NB4 (cell line): ENCODE measurements around the gene UPF3A.
"Not testable (repeated sequence)": the region's sequence is repeated elsewhere in the genome, so short reads cannot be mapped to it uniquely, and the experiment has no call there.

Experiments used
- DNase-seq: peaks from one replicate; pipeline ENCODE4 v3.0.0; 2010; ENCODE audit warnings: low read depth
- H3K4me3 ChIP-seq: one replicate; pipeline ENCODE4 v1.5.1; 2011; ENCODE audit warnings: mild to moderate bottlenecking, low read depth, low read length, moderate library complexity
- MYC ChIP-seq: IDR thresholded peaks from 2 replicates; pipeline ENCODE4 v1.6.1; 2011; ENCODE audit warnings: low read depth, low read length
- POLR2A ChIP-seq: IDR thresholded peaks from 2 replicates; pipeline ENCODE4 v1.6.1; 2011; ENCODE audit warnings: mild to moderate bottlenecking; ENCODE audit not compliant: insufficient read length; ENCODE audit errors: extremely low read depth
- TF ChIP-seq, protein P1 (sequence below): IDR thresholded peaks from 2 replicates; pipeline ENCODE4 v1.6.1; 2011; ENCODE audit warnings: low read depth, low read length
- TF ChIP-seq, protein P2 (sequence below): IDR thresholded peaks from one replicate; pipeline ENCODE4 v1.5.1; 2012; ENCODE audit warnings: low read depth, low read length

The UPF3A gene

DNA sequence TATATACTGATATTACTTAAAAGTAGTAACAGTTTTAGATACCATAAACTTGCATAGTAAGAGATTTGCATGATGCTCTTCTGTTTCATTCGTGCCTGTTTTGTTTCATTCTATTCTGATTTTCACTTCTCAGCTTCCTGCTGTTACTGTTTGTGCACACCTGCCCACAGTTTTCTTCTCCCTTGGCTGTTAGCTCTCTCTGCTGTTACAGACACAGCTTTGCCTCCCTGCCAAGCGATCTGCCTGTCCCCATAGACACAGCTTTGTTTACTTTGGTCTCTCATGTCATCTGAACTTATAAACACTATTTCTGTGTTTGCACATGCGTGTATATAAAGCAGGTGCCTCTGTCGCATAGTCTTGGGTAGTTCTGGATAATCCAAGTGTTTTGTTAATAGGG is 21.4 kb upstream of the UPF3A start:
- H3K4me3 ChIP-seq: no peak overlapping the region
- DNase-seq: no peak
- no peak for TF ChIP-seq MYC
- no peak for TF ChIP-seq POLR2A
- TF ChIP-seq, protein P1, sequence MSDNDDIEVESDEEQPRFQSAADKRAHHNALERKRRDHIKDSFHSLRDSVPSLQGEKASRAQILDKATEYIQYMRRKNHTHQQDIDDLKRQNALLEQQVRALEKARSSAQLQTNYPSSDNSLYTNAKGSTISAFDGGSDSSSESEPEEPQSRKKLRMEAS: no peak
- TF ChIP-seq, protein P2, sequence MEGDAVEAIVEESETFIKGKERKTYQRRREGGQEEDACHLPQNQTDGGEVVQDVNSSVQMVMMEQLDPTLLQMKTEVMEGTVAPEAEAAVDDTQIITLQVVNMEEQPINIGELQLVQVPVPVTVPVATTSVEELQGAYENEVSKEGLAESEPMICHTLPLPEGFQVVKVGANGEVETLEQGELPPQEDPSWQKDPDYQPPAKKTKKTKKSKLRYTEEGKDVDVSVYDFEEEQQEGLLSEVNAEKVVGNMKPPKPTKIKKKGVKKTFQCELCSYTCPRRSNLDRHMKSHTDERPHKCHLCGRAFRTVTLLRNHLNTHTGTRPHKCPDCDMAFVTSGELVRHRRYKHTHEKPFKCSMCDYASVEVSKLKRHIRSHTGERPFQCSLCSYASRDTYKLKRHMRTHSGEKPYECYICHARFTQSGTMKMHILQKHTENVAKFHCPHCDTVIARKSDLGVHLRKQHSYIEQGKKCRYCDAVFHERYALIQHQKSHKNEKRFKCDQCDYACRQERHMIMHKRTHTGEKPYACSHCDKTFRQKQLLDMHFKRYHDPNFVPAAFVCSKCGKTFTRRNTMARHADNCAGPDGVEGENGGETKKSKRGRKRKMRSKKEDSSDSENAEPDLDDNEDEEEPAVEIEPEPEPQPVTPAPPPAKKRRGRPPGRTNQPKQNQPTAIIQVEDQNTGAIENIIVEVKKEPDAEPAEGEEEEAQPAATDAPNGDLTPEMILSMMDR: no peak

DNA sequence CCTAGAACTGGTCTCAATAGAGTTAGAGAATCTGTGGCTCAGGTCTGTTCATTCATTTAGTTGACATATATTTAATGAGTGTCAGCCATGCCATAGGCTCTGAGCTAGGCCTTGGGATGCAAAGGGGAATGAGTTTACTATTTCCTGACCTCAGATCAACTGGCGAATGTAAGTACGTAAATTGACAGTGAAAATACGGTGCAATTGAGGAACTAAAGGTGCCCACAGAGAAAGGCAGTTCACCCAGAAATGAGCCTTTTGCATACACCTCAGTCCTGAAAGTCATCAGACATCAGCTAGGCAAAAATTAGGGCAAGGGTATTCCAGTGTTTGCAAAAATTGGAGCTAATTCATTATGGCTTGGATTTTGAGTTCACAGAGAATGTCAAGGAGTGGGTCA is 20.6 kb upstream of the UPF3A start:
- no peak overlapping the region for H3K4me3 ChIP-seq
- DNase-seq: no peak
- no peak for TF ChIP-seq MYC
- TF ChIP-seq POLR2A: no peak
- TF ChIP-seq, protein P2: no peak
- TF ChIP-seq, protein P1: no peak

DNA sequence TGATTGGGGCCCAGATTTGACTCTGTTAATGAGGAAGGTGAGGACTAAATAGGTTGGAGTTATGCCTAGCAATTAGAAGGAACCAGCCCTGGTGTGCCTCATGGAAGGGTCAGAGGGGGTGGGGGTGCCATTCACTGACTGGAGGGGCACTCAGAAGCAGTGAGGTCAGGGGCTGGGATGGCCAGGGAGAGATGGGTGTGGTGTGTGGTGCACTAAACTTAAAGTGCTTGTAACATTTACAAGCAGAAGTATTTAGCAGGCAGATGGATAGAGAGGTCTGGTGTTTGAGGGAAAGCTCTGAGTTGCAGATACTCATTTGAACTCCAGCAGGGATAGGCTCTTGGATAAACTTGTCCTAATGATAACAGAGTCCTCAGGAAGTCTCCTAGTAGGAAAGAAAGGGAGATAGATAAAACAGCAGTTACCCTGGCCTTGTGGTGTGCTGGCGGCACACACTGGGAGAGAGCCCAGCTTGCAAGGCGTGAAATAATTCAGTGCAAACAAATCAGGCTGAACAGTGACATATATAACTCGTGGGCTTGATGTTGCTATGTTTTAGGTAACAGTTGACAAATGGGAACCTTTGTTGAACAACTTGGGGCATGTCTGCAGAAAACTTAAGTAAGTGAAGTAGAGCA is 20.0 kb upstream of the UPF3A start:
- no peak for DNase-seq
- no peak overlapping the region for H3K4me3 ChIP-seq
- TF ChIP-seq, protein P2: no peak
- no peak for TF ChIP-seq MYC
- TF ChIP-seq, protein P1: no peak
- no peak for TF ChIP-seq POLR2A

- no peak for DNase-seq
These were observed 17.8 kb upstream of the UPF3A start for GRCh38 chr13:114263578-114263977.

GRCh38 chr13:114264313-114264712 is 17.1 kb upstream of the UPF3A start:
- not testable (repeated sequence) for H3K4me3 ChIP-seq, DNase-seq

More at GRCh38 chr13:114263578-114263977, 17.8 kb upstream of the UPF3A start:
- no peak overlapping the region for H3K4me3 ChIP-seq
- TF ChIP-seq, protein P2: no peak
- TF ChIP-seq, protein P1: no peak
- TF ChIP-seq POLR2A: no peak
- no peak for TF ChIP-seq MYC

DNA sequence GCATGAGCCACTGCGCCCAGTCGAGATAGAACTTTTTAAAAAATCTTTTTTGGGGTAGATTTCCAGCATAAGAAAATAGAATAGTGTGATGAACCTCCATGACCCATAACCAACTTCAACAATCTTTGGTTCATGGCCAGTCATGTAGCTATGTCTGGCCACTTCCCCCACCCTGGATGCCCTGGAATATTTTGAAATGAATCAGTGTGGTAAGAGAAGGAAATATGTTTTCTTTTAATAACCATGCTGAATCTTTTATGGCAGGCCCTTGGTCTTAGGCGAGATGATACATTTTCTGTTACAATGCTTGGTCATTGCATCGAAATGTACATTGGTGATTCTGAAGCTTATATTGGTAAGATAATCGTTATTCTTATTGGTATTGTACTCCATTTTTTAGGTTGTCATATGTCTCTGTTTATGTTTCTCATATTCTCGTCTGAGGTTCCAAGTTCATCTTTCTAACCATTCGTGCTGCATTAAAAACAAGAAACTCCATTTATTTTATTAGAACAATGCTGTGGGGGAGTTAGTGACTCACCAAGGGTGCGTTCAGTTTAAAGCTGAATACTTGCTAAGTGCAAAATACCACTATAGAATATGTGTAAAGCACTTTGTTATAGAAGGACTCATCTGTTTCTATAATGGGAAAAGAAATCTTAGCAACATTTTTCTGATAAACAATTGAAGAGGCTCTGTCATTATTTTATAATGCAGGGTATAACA is 16.4 kb upstream of the UPF3A start:
- H3K4me3 ChIP-seq: no peak overlapping the region
- TF ChIP-seq, protein P1: no peak
- TF ChIP-seq, protein P2: no peak
- no peak for TF ChIP-seq POLR2A
- DNase-seq: no peak
